ENCODE results near the gene MYH10.

DNA sequence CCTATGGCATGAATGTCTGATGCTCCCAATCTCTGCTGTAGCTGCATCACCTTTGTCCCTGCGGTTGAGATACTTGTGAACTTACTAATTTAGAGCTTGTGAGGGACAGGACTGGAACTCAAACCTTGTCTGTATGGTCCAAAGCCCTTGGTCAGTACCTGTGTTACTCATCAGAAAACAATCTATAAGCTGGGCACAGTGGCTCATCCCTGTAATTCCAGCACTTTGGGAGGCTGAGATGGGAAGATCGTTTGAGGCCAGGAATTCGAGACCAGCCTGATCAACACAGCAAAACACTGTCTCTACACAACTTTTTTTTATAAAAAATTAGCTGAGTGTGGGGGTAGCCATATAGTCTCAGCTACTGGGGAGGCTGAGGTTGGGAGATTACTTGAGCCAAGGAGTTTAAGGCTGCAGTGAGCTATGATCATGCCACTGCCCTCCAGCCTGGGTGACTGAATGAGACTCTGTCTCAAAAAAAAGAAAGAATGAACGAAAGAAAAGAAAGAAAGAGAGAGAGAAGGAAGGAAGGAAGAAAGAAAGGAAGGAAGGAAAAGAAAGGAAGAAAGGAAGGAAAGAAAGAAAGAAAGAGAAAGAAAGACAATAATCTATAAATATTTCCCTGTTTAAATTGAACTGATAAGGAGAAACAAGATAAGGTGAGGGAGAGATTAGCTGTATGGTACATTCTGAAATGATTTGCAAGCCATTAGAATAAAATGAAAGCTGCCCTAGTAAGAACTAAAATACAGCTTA is 31.7 kb upstream of the MYH10 start:
- TF ChIP-seq, protein P1, sequence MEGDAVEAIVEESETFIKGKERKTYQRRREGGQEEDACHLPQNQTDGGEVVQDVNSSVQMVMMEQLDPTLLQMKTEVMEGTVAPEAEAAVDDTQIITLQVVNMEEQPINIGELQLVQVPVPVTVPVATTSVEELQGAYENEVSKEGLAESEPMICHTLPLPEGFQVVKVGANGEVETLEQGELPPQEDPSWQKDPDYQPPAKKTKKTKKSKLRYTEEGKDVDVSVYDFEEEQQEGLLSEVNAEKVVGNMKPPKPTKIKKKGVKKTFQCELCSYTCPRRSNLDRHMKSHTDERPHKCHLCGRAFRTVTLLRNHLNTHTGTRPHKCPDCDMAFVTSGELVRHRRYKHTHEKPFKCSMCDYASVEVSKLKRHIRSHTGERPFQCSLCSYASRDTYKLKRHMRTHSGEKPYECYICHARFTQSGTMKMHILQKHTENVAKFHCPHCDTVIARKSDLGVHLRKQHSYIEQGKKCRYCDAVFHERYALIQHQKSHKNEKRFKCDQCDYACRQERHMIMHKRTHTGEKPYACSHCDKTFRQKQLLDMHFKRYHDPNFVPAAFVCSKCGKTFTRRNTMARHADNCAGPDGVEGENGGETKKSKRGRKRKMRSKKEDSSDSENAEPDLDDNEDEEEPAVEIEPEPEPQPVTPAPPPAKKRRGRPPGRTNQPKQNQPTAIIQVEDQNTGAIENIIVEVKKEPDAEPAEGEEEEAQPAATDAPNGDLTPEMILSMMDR (IDR thresholded peaks at IDR 0.05; ENCODE audit: insufficient read depth, low read length, poor library complexity, severe bottlenecking), result no peak
- TF ChIP-seq EZH2phosphoT487 (conservative IDR thresholded peaks at IDR 0.05; ENCODE audit: low read length), result no peak
